Testis (tissue), 3 donors: ENCODE results near the gene ERN2. TPM values are rescaled to one million over a fixed set of nuclear protein-coding genes. Genes with fewer than 3 reads are reported as not detected.

Experiments used
- DNase-seq: peaks from one replicate; pipeline ENCODE4 v3.0.0-alpha.2; 2019
- H3K27ac ChIP-seq, 2 donors: fragments of 200-600 bp; sonication (generic); one replicate each; pipeline ENCODE4 v1.5.1; 2019
- H3K27me3 ChIP-seq: fragments of 200-600 bp; sonication (generic); one replicate; pipeline ENCODE4 v1.5.1; 2019
- H3K36me3 ChIP-seq: fragments of 200-600 bp; sonication (generic); one replicate; pipeline ENCODE4 v1.5.1; 2017; ENCODE audit warnings: low read depth; ENCODE audit errors: missing control alignments
- H3K4me1 ChIP-seq: fragments of 200-600 bp; sonication (generic); one replicate; pipeline ENCODE4 v1.5.1; 2019
- H3K4me3 ChIP-seq, 2 donors: fragments of 200-600 bp; sonication (generic); one replicate each; pipeline ENCODE4 v1.5.1; 2017 to 2019
- H3K9me3 ChIP-seq: fragments of 200-600 bp; sonication (generic); one replicate; pipeline ENCODE4 v1.5.1; 2017
- POLR2A ChIP-seq: fragments of 450-650 bp; IDR thresholded peaks from one replicate; pipeline ENCODE4 v1.6.1; 2017; ENCODE audit warnings: antibody characterized with exemption, mild to moderate bottlenecking, moderate library complexity
- WGBS, 2 donors: methylation state at CpG; one replicate each; pipeline ENCODE4 v1.1.5; 2018; 5-methylcytosine and 5-hydroxymethylcytosine counted together
- intact Hi-C: fragments of 100-400 bp; cut with DNase I; formaldehyde crosslinking; loops from one replicate; pipeline ENCODE4 v1.15.1; 2023; ENCODE audit warnings: low total_unique reads
- polyA plus RNA-seq: library from polyadenylated mRNA; stranded (reverse); fragments of 350-450 nt; fragmentation: Illumina TruSeq; extraction: RNeasy Lipid Tissue Mini Kit (QIAGEN cat#74804); gene quantifications from one replicate; pipeline ENCODE4 v1.2.3, GENCODE V29; 2014; ENCODE audit warnings: low read depth, low replicate concordance; ENCODE audit not compliant: insufficient read depth
- total RNA-seq, 2 donors: library from RNA; depleted of rRNA; stranded (reverse); fragments of >200 nt; gene quantifications; one replicate each; pipeline ENCODE4 v1.2.3, GENCODE V29; 2016
- TF ChIP-seq, protein P1 (sequence below), 3 experiments: fragments of 450-650 bp in 2 of 3; fragments of 200-600 bp in 1 of 3; sonication (generic) in 1 of 3; IDR thresholded peaks; one replicate each; pipeline ENCODE4 v1.5.1; 2016 to 2019; ENCODE audit warnings: antibody characterized with exemption in 3 of 3, mild to moderate bottlenecking in 2 of 3, moderate library complexity in 1 of 3

ERN2 gene
- total and polyA plus RNA-seq, 3 donors from 2014 or later, result 0.32 to 0.94 (median 0.37) TPM

DNA sequence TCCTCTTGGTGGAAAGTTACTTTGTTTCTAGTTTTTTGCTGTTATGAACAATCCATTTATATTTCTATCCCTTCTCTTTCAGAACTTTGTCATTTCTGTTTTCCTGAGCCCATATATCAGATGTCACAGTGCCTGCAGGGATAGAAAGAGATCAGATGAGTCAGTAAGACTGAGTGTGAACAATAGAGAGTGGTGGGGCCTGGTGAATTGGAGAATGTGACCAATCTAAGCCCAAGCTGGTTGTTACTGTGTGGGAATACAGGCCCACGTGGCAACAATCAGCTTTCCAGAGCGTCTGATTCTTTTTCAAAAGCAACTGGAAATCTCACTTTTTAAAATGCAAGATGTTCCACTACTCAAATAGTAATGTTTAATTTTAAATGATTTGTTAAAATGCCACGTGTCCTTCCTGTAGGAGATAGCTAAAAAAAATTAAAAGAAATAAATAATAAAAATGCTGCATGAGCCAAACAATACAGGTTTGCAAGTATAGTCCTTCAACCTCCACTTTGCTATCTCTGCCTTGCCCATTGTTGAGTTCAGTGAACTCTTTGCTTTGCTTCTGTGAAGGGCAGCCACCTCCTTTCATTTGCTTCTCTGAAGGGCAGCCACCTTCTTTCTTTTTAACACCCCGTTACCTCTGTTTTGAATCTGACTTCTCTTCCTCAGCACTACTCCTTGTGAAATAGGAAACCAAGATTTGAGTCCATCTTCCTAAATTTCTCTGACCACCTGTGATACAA, 62.2 kb downstream of the ERN2 start:
- Histone ChIP-seq H3K9me3 (no peaks in the 10 kb centered on the region), H3K4me1 (peaks cover 8% of the 10 kb centered on the region), H3K4me3 (no peak overlapping the region), H3K27me3 (no peaks in the 10 kb centered on the region), H3K27ac (peak overlapping the region; percentile 43 to 48), H3K36me3 (no peaks in the 10 kb centered on the region)
- 63 to 66% methylated on average over 4 of the region's 4 CpGs for whole genome bisulfite sequencing, 2 donors
- DNase-seq, result no peak
- TF ChIP-seq, protein P1, sequence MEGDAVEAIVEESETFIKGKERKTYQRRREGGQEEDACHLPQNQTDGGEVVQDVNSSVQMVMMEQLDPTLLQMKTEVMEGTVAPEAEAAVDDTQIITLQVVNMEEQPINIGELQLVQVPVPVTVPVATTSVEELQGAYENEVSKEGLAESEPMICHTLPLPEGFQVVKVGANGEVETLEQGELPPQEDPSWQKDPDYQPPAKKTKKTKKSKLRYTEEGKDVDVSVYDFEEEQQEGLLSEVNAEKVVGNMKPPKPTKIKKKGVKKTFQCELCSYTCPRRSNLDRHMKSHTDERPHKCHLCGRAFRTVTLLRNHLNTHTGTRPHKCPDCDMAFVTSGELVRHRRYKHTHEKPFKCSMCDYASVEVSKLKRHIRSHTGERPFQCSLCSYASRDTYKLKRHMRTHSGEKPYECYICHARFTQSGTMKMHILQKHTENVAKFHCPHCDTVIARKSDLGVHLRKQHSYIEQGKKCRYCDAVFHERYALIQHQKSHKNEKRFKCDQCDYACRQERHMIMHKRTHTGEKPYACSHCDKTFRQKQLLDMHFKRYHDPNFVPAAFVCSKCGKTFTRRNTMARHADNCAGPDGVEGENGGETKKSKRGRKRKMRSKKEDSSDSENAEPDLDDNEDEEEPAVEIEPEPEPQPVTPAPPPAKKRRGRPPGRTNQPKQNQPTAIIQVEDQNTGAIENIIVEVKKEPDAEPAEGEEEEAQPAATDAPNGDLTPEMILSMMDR (IDR thresholded peaks at IDR 0.05), result no peak
- no peak for TF ChIP-seq POLR2A
- intact Hi-C loops, result no loop called here

- no peaks in the 10 kb centered on the region for H3K9me3 ChIP-seq
- no peaks in the 10 kb centered on the region for H3K27me3 ChIP-seq
- no peak for TF ChIP-seq POLR2A
- TF ChIP-seq, protein P1 (IDR thresholded peaks at IDR 0.05), result no peak
- peak overlapping the region in 1 of 2 donors; percentile 83 for H3K27ac ChIP-seq
- H3K4me3 ChIP-seq, result peak overlapping the region; percentile 85 to 94
- peaks cover 17% of the 10 kb centered on the region for H3K4me1 ChIP-seq
- 39 to 57% methylated on average over 14 of the region's 14 CpGs for WGBS, 2 donors
- intact Hi-C loops, result no loop called here
- no peaks in the 10 kb centered on the region for H3K36me3 ChIP-seq
- DNase-seq, result no peak
Measured at GRCh38 chr16:23642246-23642774, 70.7 kb downstream of the ERN2 start.

DNA sequence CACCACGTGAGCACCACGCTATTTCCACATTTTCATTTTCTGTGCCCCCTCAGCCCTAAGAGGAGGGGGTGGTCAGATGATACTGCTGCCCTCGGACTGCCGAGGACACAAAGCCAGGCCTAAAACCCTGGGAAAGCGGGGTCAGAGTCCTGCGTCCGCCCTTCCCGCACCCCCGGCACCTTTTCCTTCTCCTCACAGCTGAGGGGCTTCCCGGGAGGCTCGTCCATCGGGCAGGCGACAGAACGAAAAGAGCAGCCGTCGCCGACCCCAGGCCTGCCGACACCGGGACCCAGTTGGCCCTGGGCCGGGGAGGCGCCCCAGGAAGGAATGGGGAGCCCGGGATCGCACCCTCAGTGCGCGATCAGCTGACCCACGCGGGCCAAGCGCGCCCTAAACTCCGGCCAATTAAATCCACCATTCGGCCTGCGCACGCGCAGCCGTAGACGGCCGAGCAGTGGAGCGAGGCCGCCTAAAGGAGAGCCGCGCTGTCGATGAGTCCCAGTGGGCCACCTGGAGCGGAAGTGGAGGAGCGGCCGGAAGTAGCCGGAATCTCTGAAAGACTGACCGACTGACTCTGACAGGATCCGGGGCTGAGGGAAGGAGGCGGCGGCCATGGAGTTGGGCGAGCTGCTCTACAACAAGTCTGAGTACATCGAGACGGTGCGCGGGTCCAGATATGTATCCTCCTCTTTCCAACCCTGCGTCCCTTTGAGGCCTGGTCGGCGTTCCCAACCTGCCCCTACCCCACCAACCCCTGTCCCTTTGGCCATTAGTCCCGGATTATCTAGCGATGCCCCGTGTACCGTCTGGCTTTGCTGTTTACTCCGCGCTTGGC, 71.9 kb downstream of the ERN2 start, which contains the start of the genes DCTN5 and PALB2:
Gene DCTN5, plus strand, starts transcription at position 536 of the 835 bp plus-strand sequence. Its CDS starts 77 bp downstream, at position 613.
Gene PALB2, minus strand, starts transcription at position 380 of the 835 bp plus-strand sequence. Its CDS starts 153 bp downstream, at position 227.
- Histone ChIP-seq H3K27ac (peak within 1 kb of the TSS; percentile 83 to 92), H3K4me3 (peak within 1 kb of the TSS; percentile 85 to 94), H3K9me3 (no peaks in the 10 kb centered on the region), H3K4me1 (peaks cover 17% of the 10 kb centered on the region), H3K27me3 (no peaks in the 10 kb centered on the region), H3K36me3 (no peaks in the 10 kb centered on the region)
- TF ChIP-seq, protein P1 (IDR thresholded peaks at IDR 0.05), result peak in 1 of 3 experiments; percentile 8
- no peak for TF ChIP-seq POLR2A
- 0 to 1% methylated on average over 20 to 62 of the region's 64 CpGs for WGBS, 2 donors
- DNase-seq, result peak; percentile 96
- intact Hi-C loops, result no loop called here

DNA sequence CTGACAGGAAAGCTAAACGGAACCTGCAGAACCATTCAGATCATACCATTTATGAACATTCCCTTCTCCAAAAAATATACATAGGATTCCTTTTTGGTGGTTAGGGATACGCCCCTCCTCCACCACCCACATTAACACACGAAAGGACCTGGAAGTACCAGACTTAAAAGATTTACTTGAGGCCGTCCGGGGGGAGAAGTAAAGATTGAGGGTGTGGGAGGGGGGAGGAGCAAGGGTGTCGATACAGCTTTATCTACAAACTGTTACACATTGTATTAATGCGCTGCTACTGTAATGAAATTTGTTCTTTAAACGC, 72.4 kb downstream of the ERN2 start:
- H3K27me3 ChIP-seq, result no peaks in the 10 kb centered on the region
- no peaks in the 10 kb centered on the region for H3K9me3 ChIP-seq
- H3K27ac ChIP-seq, result peak overlapping the region; percentile 83 to 92
- peaks cover 17% of the 10 kb centered on the region for H3K4me1 ChIP-seq
- DNase-seq, result no peak
- TF ChIP-seq, protein P1 (IDR thresholded peaks at IDR 0.05), result no peak
- intact Hi-C loops, result no loop called here
- H3K4me3 ChIP-seq, result peak overlapping the region; percentile 85 to 94
- WGBS, 2 donors, result 0 to 1% methylated on average over 8 of the region's 8 CpGs
- no peaks in the 10 kb centered on the region for H3K36me3 ChIP-seq

Other genes with a start within 250 kb of the ERN2 start
- gene GGA2, start 202.7 kb downstream of the ERN2 start, total RNA-seq, result 10 to 100 TPM; 60.6 to 71.9 TPM
- gene GGA2, start 202.7 kb downstream of the ERN2 start, polyA plus RNA-seq, result 47.2 TPM
- gene EARS2, start 155.9 kb downstream of the ERN2 start, total RNA-seq, result 10 to 100 TPM; 55.9 to 76.7 TPM
- 32.3 TPM for gene EARS2, start 155.9 kb downstream of the ERN2 start, polyA plus RNA-seq
- gene UBFD1, start 155.5 kb downstream of the ERN2 start, total RNA-seq, result 100 to 1,000 TPM; 269 to 275 TPM
- 76.8 TPM for gene UBFD1, start 155.5 kb downstream of the ERN2 start, polyA plus RNA-seq
- gene NDUFAB1, start 116.9 kb downstream of the ERN2 start, total RNA-seq, result 10 to 100 TPM; 65.4 to 79.5 TPM
- gene NDUFAB1, start 116.9 kb downstream of the ERN2 start, polyA plus RNA-seq, result 115 TPM
- 10 to 100 TPM; 24.6 to 26.8 TPM for gene PALB2, start 71.9 kb downstream of the ERN2 start, total RNA-seq
- gene PALB2, start 71.9 kb downstream of the ERN2 start, polyA plus RNA-seq, result 14.4 TPM
- 10 to 100 TPM; 61.3 to 63.3 TPM for gene DCTN5, start 71.8 kb downstream of the ERN2 start, total RNA-seq
- gene DCTN5, start 71.8 kb downstream of the ERN2 start, polyA plus RNA-seq, result 84.0 TPM
- 10 to 100 TPM; 26.3 to 44.5 TPM for gene PLK1, start 34.3 kb downstream of the ERN2 start, total RNA-seq
- gene PLK1, start 34.3 kb downstream of the ERN2 start, polyA plus RNA-seq, result 94.7 TPM
- gene CHP2, start 41.8 kb upstream of the ERN2 start, total RNA-seq, result 1 to 10 TPM; 2.4 to 5.7 TPM
- gene CHP2, start 41.8 kb upstream of the ERN2 start, polyA plus RNA-seq, result 8.0 TPM
- gene PRKCB, start 122.8 kb upstream of the ERN2 start, total RNA-seq, result 10 to 100 TPM; 26.6 to 49.7 TPM
- 25.5 TPM for gene PRKCB, start 122.8 kb upstream of the ERN2 start, polyA plus RNA-seq